Spinal cord (tissue), 10 donors: Measurements from ENCODE around the gene PRKN. TPM values are rescaled to one million over a fixed set of nuclear protein-coding genes. Genes with fewer than 3 reads are reported as not detected.
A peak's percentile ranks its signal among the peaks of the same experiment; 100 is the strongest.

Experiments used
- DNase-seq, 6 donors: peaks; one replicate each; pipeline versions ENCODE4 v3.0.0 to v3.0.0-alpha.2; 2013 to 2015; ENCODE audit warnings: low spot score in 6 of 6, low read depth in 4 of 6
- H3K27ac ChIP-seq: one replicate; pipeline ENCODE4 v1.5.1; 2013; ENCODE audit warnings: low read depth, low read length, control low read depth
- H3K27me3 ChIP-seq: one replicate; pipeline ENCODE4 v1.6.1; 2013; ENCODE audit warnings: low read length; ENCODE audit not compliant: control insufficient read depth, insufficient read depth
- H3K36me3 ChIP-seq: one replicate; pipeline ENCODE4 v1.6.1; 2013; ENCODE audit warnings: low read length; ENCODE audit not compliant: control insufficient read depth, insufficient read depth
- H3K4me1 ChIP-seq: one replicate; pipeline ENCODE4 v1.6.1; 2013; ENCODE audit warnings: low read length; ENCODE audit not compliant: control insufficient read depth, insufficient read depth
- H3K4me3 ChIP-seq: one replicate; pipeline ENCODE4 v1.5.1; 2013; ENCODE audit warnings: low read depth, low read length, control low read depth
- H3K9me3 ChIP-seq: one replicate; pipeline ENCODE4 v1.6.1; 2013; ENCODE audit warnings: low read length; ENCODE audit not compliant: control insufficient read depth, insufficient read depth
- WGBS: methylation state at CpG from one replicate; pipeline ENCODE4 v1.1.5; 2013; ENCODE audit warnings: missing lambda C conversion rate; ENCODE audit not compliant: insufficient coverage; 5-methylcytosine and 5-hydroxymethylcytosine counted together
- polyA plus RNA-seq, 2 donors: library from polyadenylated mRNA; unstranded; fragments of 120-200 nt; gene quantifications; one replicate each; pipeline ENCODE4 v1.2.1, GENCODE V29; 2013; ENCODE audit not compliant: insufficient read length in 2 of 2
- total RNA-seq, 2 donors: library from RNA; depleted of rRNA in 1 of 2; stranded (reverse); fragments of 120-200 nt in 1 of 2; fragments of >200 nt in 1 of 2; gene quantifications; one replicate each; pipeline versions ENCODE4 v1.2.3 to v1.2.4, GENCODE V29; 2013 to 2014
- donor health status: healthy.

The PRKN gene
- total and polyA plus RNA-seq, 4 donors, result 7.4 to 9.5 (median 8.4) TPM

DNA sequence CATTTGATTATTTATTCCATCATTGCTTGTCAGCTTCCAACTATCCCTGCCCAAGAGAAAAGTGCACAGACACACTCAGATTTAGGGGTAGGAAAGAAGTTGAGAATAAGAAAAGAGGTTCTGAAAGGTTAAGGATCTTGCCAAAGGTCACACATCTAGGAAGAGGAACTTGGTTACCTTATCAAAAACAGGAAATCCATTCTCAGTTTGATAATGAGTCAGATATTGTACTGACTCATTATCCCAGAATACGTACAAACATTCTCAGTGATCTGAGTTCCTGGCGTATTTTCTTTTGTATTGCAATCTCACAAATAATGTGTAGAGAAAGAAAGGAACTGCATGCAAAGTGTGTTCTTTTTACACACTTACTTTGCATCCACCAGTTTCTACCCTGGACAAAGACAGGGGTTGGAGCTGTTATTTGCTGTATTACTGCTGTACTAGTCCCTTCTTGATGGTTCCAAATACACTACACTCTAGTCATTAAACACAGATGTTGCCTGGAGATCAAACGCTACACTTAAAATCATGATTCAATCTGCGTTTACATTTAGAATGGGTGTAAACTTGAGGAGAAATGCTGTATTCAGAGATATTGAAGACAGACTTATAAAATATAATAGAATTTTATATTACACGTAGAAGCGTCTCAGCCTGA is 545.7 kb downstream of the PRKN start:
- H3K36me3 ChIP-seq, result no peaks in the 10 kb centered on the region
- DNase-seq, result no peak
- no peak overlapping the region for H3K27ac ChIP-seq
- no peaks in the 10 kb centered on the region for H3K27me3 ChIP-seq
- H3K9me3 ChIP-seq, result no peaks in the 10 kb centered on the region
- H3K4me1 ChIP-seq, result peaks cover 6% of the 10 kb centered on the region
- WGBS, result 100% methylated on average over 1 of the region's 6 CpGs
- no peak overlapping the region for H3K4me3 ChIP-seq

DNA sequence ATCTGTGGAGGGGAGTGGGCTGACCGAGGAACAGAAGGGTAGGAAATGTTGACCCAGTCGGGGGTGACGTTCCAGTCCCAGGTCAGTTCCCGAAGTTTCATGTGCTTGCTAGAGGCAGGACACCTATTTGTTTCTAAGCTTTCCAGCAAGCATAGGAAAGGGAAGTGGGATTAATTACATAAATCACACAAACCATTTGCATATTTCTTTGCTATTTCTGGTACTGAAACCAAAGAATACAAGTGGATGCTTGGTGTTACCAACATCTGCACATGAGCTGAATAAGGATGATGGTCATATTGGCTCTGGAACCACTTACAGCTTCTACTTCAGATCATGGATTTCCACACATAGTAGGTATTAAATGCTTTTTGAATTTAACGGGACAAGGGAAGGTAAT is 546.5 kb downstream of the PRKN start:
- no peak overlapping the region for H3K4me3 ChIP-seq
- H3K9me3 ChIP-seq, result no peaks in the 10 kb centered on the region
- no peaks in the 10 kb centered on the region for H3K27me3 ChIP-seq
- DNase-seq, result no peak
- WGBS, result no CpG with 5 or more reads among the region's 5 CpGs
- no peaks in the 10 kb centered on the region for H3K36me3 ChIP-seq
- H3K4me1 ChIP-seq, result peaks cover 6% of the 10 kb centered on the region
- H3K27ac ChIP-seq, result no peak overlapping the region

DNA sequence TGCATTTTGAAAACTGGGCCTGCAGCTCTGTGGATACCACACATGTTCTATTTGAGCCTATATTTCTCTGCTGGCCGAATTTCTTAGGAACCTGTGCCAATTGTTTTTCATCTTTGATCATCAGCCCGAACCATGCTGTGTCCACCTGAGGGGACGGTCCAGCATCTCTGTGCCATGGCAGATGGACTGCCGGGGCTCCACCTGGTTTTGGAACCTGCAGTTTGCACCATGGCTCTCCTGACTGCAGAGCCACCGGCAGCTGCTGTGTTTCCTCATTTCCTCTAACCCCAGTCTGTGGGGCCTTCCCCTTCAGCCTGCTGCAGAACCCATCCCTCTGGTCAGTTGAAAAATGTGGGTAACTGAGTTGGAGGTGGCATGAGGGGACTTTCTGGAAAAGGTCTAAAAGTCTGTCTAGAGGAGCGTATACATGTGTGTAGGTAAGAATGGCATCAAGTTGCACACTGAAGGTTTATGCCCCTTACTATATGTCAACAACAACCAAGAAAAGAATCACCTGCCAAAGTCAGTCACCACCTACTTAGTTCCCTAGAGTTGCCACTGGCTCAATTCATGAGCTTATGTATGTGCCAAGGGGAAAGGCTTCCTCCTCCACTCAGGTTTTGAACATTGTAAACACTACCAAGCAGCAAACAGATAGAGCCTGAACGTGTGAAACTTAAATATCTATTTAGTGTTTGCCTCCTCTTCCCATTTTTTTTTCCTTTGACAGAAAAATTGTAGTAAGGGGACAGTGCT is 548.2 kb downstream of the PRKN start:
- no peaks in the 10 kb centered on the region for H3K36me3 ChIP-seq
- no peak overlapping the region for H3K27ac ChIP-seq
- H3K27me3 ChIP-seq, result no peaks in the 10 kb centered on the region
- peaks cover 6% of the 10 kb centered on the region for H3K4me1 ChIP-seq
- no peaks in the 10 kb centered on the region for H3K9me3 ChIP-seq
- H3K4me3 ChIP-seq, result no peak overlapping the region
- no peak for DNase-seq
- 81% methylated on average over 4 of the region's 7 CpGs for WGBS

DNA sequence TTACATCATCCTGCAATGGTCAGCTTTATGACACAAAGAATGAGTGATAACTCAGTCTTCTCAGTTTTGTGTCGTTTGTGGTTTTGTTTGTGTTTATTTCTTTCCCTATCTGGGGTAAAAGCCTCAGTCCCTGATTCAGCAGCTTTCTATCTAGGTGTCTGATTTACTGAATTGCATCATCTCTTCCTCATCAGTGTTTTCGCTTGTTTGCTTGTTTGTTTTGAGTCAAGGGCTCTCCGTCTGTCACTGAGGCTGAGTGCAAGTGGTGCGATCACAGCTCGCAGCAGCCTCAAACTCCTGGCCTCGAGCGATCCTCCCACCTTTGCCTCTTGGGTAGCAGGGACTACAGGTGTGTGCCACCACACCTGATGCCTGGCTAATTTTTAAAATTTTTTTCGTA is 548.9 kb downstream of the PRKN start:
- no peak overlapping the region for H3K27ac ChIP-seq
- H3K27me3 ChIP-seq, result no peaks in the 10 kb centered on the region
- no peak overlapping the region for H3K4me3 ChIP-seq
- 100% methylated on average over 6 of the region's 8 CpGs for WGBS
- no peak for DNase-seq
- H3K4me1 ChIP-seq, result peaks cover 6% of the 10 kb centered on the region
- H3K36me3 ChIP-seq, result no peaks in the 10 kb centered on the region
- no peaks in the 10 kb centered on the region for H3K9me3 ChIP-seq

DNA sequence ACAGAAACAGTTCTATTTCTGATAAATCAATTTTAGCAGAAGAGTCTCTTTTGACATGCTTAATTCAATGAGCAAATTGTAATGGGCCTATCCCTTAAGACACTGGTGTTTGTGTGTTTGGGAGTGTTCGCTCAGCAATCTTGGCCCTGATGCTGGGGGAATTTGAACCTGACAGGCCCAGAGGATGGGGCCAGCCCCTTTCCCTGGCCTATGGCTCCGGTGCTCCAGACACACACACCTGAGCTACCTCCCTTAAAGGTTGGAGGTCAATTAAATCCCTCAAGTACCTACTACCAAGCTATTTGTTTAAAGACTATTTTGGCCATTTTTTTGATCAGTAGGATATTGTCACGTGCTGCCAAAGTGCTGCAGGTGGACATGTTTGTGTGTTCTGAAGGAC is 549.3 kb downstream of the PRKN start:
- H3K4me1 ChIP-seq, result peaks cover 6% of the 10 kb centered on the region
- no peak overlapping the region for H3K4me3 ChIP-seq
- no peak for DNase-seq
- H3K36me3 ChIP-seq, result no peaks in the 10 kb centered on the region
- whole genome bisulfite sequencing, result 60% methylated on average over 1 of the region's 3 CpGs
- no peak overlapping the region for H3K27ac ChIP-seq
- no peaks in the 10 kb centered on the region for H3K27me3 ChIP-seq
- H3K9me3 ChIP-seq, result no peaks in the 10 kb centered on the region

DNA sequence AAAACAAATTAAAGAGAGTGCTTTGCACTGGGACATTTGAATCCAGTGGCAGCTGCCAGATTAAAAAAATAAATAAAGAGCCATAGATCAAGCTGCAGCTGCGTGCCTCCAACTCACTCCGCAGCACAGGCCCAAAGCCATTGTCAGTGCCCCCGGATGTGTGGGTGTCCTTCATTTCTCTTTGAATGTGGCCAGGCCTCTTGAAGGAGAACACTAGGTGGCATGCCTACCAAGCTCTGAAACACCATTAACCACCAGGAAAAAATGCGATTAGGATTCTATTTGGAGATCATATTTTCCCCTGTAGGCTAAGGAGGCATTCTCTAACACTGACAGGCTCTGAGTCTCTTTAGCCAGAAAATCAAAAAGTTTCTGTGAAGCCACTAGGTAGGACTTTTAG is 549.8 kb downstream of the PRKN start:
- DNase-seq, result peak; percentile 29 to 86 (median 40)
- H3K27ac ChIP-seq, result no peak overlapping the region
- WGBS, result 0% methylated on average over 1 of the region's 4 CpGs

DNA sequence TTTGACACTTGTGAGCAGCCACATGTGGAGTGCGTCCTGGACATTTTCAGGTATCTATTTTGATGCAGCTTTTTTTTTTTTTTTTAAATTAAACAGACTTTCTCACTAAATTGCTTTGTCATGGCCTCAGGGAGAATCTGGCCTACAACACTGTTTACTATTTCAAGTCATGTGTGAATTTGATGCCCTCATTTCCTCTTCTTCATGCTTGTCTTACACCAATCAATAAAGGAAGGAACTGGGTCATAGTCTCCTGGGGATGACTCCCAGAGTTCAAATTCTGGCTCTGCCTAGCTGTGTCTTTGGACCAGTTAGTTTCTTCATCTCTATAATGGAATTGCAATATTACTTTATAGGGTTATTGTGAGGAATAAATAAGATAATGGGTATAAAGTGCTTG is 554.1 kb downstream of the PRKN start:
- no peak for DNase-seq
- Histone ChIP-seq H3K36me3 (no peaks in the 10 kb centered on the region), H3K27ac (no peak overlapping the region), H3K4me3 (no peak overlapping the region), H3K27me3 (no peaks in the 10 kb centered on the region), H3K4me1 (peaks cover 6% of the 10 kb centered on the region), H3K9me3 (no peaks in the 10 kb centered on the region)
- whole genome bisulfite sequencing, result no CpG with 5 or more reads among the region's 1 CpG

More for the DNA sequence above, 549.8 kb downstream of the PRKN start:
- H3K27me3 ChIP-seq, result no peaks in the 10 kb centered on the region
- H3K9me3 ChIP-seq, result no peaks in the 10 kb centered on the region
- no peaks in the 10 kb centered on the region for H3K36me3 ChIP-seq
- H3K4me1 ChIP-seq, result peaks cover 6% of the 10 kb centered on the region
- H3K4me3 ChIP-seq, result no peak overlapping the region

DNA sequence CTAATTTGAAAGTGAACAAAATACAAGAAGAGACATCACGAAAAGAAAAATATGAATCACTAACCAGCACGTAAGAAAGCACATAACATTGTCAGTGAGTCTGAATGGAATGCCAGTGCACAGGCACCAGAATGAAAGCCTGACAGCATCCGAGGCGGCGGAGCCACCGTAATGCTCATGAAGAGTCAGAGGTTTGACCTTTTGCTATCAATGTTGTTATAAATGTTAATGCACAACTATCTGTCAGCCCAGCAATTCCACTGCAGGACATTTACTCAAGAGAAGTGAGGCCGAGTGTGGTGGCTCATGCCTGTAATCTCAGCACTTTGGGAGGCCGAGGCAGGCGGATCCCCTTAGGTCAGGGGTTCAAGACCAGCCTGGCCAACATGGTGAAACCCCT is 562.1 kb downstream of the PRKN start:
- 95% methylated on average over 3 of the region's 9 CpGs for WGBS
- DNase-seq, result no peak
- no peaks in the 10 kb centered on the region for H3K9me3 ChIP-seq
- H3K4me1 ChIP-seq, result no peaks in the 10 kb centered on the region
- H3K27ac ChIP-seq, result no peak overlapping the region
- H3K36me3 ChIP-seq, result no peaks in the 10 kb centered on the region
- H3K27me3 ChIP-seq, result no peaks in the 10 kb centered on the region
- H3K4me3 ChIP-seq, result no peak overlapping the region

DNA sequence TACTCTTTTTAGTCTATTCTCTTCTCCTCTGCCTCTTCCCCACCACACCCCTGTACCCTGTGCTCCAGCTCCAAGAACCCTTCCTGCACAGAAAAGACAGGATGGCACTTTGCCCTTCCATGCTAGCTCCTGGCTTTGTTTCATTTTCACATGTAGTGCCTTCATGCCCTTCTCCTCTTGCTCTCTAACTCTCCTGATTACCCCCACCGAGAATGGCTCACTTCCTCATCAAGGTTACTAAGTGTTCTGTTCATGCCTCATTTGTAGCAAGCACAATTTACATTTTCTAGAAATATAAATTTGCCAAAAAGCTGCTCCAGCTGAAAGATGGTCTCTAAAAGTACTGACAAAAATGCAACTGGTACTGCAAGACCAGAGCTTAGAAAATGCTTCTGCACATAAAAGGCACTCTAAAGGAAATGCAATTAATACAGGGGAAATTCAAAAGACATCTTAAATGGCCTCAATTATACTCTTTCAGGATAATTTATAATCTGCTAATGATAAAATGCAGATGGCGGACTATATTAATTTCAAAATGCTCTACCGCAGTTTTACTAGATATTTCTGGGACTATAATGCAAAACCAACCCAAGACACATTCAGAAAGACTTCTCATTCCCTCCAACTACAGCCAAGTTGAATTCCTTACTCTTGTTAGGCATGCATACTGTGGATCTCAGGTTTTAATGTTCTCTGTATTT is 570.2 kb downstream of the PRKN start:
- no peak overlapping the region for H3K27ac ChIP-seq
- peaks cover 4% of the 10 kb centered on the region for H3K9me3 ChIP-seq
- H3K4me3 ChIP-seq, result no peak overlapping the region
- no peaks in the 10 kb centered on the region for H3K36me3 ChIP-seq
- no peaks in the 10 kb centered on the region for H3K4me1 ChIP-seq
- H3K27me3 ChIP-seq, result no peaks in the 10 kb centered on the region
- DNase-seq, result peak in 2 of 6 donors; percentile 10 to 60
- 23% methylated on average over 1 of the region's 3 CpGs for WGBS
